GM19372 (cell line): ENCODE data around the gene RCN2.

Experiments
- ATAC-seq: cut with Tn5 transposase; IDR thresholded peaks from one replicate; pipeline ENCODE4 v1.9.1; 2021; ENCODE audit warnings: mild to moderate bottlenecking, low read depth, moderate library complexity; ENCODE audit not compliant: unreplicated experiment

Gene RCN2

DNA sequence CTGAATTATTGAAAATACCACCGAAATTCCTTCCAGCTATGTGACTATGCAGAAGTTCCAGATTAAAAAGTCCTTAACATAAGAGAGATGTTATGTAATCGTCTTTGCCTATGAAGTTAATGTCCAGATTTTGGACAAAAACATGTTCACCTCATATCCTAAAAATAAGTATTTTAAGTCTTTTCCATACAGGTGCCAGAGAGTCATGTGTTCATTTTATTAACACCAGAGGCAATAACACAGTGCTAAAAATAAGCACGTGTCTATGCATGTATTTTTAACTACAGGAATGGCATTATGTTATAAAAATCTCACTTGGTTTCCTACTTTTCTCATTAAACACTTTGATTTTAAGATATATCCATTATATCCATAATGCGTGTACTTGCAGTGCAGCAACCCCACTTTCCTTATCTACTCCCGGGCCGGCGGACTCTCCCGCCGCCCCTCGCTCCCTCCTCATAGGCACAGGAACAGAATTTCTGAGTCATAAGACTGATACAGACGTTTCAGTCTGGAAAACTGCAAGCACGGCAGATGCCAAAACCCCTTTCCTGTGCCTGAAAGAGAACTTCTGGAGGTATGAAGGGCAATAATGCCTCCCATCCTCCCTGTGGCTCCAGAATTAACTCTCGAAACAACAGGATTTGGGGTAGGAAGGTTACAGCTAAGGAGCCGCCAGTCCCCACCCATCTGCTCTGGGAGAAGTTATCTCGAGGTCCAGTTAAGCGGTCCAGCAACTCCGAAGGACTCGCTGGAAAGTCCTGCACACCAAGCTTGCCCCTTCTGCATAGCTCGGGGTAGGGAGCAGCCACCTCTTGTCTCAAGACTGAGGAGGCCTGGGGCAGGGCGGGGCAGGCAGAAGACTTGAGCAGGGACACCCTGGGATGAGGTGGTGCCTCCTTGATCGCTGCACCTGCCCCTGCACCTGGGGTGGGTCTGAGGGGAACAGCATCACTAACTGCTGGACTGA lies 41.1 kb downstream of the RCN2 start:
- no peak for ATAC-seq

DNA sequence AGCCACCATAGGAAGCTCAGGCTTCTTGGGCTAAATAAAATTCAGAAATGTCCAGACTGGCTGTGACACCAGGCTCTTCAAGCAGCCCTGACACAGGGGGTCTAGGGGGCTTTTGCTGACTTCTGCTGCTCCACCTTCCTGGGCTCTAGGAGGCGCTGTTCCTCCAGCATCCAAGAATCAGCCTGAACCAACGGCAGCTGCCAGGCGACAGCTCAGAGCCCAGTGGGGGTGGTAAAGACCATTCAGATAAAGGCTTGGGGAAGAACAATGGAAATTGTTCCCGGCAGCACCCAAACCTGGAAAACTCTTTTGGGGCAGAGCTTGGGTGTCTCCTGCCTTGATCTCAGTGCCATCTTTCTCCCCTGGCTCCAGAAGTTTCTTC lies 41.8 kb downstream of the RCN2 start:
- ATAC-seq = no peak

DNA sequence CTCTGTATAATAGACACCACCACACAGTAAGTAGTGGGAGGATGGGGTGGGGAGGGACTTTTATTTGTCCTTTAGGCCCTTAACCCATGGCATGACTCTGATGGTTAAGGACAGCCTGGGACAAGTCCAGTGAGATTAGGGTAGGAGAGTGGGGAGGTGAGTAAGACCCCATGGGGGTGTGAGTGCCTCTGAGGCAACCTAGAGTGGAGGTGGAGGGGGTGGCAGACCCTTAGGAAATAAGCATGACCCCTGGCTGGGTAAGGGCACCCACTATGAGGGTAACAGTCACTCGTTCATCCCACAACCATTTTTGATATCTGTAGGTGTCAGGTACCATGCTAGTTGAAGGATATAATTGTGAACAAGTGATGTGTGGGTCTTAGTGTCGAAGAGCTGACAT lies 42.4 kb downstream of the RCN2 start:
- no peak for ATAC-seq

DNA sequence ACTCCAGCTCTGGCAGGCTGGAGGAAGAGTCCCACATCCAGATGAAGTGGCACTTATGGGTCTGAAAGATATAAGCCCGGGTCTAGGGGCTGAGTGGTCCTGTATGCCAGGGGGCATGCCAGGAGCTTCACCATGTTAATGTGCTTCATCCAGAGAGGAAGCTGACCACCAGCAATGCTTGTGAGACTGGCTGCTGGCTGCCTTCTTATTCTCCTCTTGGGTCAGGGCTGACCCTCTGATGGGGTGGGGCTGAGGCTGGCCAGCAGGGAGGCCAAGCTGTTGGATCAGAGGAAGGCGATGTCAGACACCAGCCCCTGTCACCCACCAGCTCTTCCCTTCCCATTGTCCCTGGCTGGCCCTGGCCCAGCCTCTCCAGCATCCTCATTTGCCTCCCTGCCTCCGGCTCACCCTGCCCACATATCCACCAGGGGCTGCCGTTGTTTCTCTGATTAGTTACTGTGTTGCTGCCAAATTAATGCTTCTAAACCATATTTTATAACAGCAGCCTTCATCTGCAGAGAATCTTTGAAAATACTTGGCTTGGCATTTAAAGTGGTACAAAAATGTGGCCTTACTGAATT lies 43.0 kb downstream of the RCN2 start:
- ATAC-seq = no peak

DNA sequence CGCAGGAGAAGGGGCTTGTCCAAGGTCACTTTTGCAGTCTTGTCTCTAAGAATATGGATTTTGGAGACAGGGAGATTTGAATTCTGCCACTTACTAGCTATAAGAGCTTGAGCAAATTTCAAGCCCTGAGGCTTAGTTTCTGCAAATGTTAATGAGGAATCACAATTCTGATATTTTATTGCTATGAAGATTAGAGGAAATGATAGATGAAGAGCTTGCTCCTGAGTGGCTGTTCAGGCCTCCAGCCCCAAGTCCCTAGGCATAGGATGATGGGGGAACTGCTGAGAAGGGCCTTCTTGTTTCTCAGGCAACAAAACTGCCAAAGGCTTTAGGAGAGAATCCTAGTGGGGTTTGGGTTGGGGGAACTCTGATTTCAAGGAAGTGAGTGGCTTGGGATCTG lies 44.6 kb downstream of the RCN2 start:
- ATAC-seq = no peak

DNA sequence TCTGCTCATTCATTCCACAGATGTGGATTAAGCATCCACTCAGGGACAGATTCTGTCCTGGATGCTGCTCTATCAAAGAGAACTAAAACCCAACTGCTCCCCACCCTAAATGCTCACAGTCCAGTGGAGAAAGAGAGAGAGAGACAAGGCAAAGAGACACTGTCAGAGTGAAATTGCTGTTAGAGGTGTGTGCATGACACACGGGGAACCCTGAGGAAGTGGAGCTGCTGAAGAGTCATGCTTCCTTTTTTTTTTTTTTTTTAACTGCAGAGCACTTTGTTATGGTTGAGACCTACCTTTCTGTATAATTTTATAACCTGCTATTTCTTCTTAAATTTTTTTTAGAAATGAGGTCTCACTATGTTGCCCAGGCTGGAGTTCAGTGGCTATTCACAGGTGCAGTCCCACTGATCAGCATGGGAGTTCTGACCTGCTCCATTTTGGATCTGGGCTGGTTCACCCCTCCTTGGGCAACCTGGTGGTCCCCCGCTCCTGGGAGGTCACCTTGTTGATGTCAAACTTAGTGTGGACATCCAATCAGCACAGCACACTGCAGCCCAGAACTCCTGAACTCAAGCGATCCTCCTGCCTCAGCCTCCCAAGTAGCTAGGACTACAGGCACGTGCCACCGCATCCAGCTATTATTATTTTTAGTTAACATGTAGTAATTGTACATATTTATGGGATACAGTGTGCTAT lies 45.2 kb downstream of the RCN2 start:
- no peak for ATAC-seq

DNA sequence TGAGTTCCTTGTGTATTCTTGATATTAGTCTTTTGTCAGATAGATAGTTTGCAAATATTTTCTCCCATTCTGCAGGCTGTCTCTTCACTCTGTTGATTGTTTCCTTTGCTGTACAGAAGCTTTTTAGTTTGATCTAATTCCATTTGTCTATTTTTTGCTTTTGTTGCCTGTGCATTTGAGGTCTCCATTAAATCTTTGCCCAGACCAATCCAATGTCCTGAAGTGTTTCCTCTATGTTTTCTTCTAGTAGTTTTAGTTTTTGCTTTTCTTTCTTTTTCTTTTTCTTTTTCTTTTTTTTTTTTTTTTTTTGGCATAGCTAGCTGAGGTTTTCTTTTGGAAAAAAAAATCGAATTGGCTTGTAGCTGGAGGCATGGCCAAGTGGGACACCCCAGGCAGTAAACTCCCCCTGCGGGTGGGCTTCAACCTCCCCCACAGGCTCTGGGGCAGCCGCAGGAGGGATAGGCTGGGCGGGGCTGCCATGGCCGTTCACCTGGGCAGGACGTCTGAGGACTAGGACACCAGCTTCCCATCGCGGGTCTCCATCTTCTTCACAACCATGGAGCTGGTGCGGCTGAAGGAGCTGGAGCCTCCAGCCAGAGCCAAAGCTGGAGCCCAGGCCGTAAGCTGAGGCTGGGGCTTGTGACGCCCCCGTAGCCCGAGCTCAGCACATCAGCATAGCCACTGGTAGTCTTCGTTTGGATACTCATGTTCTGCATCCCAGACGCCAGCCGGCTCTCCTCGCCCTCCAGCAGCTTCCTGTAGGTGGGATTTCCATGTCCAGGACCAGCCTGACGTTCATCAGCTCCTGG lies 47.2 kb downstream of the RCN2 start:
- no peak for ATAC-seq

DNA sequence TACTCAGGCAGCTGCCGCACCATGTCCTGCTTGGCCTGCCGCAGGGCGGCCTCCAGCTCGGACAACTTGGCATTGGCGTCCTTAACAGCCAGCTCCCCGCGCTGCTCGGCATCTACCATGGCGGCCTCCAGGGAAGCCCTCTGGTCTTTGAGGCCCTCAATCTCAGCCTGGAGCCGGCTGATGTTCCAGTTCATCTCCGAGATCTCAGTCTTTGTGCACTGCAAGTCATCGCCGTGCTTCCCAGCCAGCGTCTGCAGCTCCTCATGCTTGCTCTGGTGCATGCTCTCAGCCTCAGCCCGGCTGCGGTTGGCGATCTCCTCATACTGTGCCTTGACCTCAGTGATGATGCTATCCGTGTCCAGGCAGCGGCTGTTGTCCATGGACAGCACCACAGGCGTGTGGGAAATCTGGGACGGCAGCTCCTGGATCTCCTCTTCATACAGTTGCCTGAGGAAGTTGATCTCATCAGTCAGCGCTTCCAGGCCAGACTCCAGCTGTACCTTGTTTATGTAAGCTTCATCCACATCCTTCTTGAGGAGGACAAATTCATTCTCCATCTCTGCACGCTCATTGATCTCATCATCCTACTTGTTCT lies 47.9 kb downstream of the RCN2 start:
- ATAC-seq = no peak

DNA sequence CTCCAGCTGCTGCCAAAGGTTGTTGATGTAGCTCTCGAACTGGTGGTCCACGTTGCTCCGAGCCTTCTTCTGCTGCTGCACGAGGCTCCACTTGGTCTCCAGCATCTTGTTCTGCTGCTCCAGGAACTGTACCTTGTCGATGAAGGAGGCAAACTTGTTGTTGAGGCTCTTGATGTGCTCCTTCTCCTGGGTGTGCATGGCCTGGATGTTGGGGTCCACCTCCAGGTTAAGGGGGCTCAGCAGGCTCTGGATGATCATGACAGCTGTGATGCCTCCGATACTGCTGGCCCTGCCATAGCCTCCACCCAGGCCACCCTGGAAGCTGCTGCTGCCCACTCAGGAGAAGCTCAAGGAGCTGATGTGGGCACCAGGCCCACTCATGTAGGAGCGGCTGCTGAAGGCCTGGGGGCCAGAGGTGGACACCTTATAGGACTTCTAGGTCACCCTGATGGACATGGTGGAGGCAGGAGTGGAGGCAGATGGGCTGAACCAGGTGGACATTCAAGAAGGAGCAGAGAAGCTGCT lies 48.5 kb downstream of the RCN2 start:
- no peak for ATAC-seq

DNA sequence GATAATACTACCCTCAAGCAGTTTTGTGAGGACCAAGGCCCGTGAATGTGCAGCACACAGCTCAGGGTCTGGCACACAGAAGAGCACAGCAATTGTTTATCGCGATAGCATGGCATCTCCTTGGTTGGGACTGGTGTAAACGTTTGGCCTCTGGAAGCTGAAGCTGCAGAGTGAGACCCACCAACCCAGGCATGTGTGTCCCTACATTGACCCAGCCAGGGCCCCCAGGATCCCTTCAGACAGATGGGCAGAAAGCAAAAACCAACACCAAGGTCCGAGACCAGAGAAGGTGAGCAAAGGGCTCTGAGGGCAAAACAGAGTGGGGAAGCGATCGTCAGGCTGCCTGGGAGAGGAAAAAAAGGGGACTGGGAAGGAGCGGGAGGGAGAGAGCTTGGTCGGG lies 50.8 kb downstream of the RCN2 start:
- no peak for ATAC-seq

DNA sequence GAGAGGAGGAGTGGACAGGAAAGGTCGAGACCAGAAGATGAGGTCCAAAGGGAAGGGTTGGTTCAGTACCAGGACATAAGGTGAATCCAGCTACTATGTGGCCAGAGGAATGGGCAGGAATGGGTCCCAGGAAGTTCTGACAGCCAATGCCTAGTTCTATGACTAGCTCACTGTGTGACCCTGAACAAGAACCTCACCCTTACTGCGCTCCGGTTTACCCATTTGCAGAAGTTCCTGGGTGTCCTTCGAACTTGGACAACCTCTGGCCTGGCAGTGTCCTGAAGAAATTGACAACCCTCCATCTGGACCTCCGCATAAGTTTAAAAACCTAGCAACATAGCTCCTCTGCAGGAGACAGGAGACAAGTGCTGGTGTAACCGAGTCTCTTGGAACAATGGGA lies 51.2 kb downstream of the RCN2 start:
- ATAC-seq = no peak

DNA sequence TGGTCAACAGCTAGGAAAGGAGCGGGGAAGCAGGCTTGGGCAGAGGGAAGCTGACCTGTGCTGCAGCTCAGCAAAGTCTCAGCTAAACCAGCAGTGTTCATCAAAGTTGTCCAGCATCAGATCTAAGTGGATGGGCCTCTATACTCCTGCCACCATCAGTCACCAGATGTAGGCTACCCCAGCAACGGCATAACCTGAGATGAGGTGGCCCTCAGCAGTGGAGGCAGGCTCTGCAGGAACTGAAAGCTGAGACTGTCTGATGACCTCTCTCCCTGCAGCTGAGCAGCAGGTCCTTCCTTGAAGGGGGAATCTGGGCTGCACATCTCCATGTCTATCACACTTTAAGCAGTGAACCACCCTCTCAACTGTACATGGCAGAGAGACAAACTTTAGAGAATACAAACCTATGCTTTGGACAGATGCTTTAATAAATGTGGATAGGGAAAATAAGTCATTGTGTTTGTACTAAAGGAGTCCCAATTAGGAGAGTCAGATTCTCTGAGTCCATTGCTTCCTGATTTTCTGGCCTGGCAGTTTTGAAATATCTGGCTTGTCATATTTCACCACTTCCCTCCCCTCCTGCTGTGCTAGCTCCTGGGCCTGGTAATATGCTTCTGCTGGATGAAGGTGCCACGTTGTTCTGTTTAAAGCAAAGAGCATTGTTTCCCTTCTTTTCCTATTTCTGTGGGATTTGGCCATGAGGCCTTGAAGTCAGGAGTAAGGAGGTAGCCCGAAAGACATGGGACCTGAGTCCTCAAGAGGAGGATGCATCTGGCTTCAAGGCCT lies 52.2 kb downstream of the RCN2 start:
- ATAC-seq = no peak

DNA sequence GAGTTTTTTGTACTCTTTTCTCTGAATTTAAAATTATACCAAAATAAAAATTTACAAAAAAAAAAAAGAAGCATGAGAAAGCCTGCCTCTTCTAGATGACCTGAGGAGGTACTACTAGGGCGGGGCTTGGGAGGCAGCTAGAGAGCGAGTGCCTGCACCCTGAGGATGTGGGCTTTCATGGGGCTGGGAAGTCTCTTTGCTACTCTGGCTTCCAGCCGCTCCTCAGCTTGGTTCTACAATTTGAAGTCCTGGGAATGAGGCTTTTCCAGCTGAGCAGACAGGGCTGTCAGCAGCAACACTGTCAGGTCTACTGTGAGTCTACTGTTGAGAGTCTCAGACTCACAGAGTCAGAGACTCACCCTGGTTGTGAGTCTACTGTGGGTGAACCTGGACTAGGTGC lies 55.2 kb downstream of the RCN2 start:
- no peak for ATAC-seq

DNA sequence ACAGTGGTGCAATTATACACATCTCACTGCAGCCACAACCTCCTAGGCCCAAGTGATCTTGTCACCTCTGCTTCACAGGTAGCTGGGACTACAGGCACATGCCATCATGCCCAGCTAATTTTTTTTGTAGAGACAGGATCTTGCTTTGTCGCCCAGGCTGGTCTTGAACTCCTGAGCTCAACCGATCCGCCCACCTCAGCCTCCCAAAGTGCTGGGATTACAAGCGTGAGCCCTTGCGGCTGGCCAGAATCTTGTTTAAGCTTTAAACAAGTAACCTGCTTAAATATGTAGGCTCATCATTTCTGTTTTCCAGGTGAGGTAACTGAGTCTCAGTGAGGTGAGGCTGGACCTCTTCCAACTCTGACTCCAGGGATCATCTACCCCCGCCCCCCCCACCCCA lies 55.7 kb downstream of the RCN2 start:
- ATAC-seq = no peak

DNA sequence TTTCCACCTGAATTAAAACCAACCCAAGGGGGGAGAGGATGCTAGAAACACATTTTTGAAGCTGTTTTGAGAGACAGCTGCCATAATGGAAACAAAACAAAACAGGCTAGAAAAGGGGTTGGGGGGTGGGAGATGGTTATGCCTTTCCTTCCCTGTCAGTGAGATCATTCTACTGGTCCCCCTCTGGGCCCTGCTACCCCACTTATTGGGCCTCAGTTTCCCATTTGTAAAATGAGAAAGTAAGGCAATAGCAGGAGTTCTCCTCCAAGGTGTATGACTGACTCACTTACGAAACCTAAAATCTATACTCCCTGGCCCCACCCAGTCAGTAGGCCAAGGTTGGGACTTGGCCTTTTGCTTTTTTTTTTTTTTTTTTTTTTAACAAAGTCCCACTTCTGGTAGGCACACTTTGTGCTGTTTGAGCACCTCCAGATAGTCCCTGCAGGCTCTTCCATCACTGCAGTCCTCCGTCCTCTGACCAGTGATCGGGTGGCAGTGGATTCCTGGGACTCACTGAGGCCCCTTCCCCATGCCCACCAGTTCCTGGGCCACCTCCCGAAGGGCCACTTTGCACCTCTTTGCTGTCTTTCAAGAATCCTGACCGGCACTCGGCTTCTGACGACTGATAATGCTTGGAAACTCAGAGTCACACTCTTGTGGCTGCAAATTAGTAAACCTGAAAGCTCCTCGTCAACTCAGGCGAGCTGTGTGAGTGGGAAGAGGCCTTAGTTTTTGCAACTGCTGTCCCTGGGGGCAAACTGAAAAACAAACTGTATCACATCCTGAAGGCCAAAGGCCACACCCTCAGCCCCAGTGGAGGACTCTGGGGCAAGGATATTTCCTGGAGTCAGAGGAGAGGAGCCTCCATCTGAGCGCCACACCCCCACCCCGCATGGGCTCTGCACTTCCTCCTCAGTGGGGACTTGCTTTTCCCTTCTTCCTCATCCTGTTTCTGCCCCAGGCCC lies 56.6 kb downstream of the RCN2 start:
- ATAC-seq = peak; percentile 75

DNA sequence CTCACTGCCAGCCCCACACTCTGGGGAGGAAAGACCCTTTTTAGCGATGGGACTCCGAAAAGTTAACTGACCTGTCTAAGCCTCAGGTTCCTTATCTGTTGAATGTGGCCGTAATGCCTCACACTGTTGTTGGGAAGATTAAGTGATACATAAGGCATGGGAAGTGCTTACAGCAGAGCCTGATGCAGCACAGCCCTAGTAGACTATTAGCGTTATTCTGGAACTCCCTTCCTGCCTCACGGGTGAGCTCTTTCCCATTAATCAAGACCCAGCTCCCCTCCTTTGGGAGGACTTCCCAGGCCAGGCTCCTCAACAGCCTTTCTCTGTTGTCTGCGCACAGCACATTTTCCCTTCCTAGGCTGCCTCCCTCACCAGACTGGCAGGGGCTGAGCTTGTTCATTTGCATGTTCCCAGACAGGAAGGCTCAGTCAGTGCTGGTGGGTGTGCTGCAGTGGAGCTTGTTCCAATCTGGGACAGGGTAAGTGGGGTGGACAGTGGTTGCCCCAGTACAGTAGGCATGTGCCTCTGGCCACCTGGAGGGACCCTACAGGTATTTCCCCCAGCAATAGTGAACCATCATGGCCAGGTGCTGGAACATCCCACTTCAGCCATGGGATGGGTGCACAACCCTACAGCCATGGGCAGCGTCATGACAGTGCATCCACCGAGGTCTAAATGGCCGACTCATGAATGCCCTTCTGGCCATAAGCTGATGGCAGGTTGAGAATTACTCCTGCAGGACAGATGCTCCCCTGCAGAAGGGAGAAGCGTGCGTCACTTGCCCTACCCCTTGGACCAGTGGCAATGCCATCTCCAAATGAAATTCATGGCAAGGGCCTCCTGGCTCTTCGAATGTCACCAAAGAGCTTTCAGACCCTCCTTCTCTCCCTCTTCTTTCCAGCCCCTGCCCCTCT lies 57.6 kb downstream of the RCN2 start:
- ATAC-seq = no peak

DNA sequence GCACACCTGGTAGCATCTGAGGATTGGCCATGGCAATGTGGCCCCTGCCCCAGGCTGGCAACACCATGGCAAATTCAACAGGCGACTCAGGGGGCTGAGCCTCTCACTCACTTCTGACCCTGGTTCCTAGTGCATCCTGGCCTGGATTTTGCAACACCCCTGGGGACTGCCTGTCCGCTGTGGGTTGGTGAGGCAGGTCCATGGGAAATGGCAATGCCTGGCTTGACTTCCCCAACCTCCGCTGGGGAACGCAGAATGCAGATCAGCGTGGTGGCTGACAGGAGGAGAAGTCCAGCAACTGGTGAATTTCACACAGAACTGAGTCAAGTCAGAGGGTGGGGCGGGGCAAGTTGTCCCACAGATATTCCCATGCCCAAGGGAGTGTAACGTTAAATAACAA lies 59.5 kb downstream of the RCN2 start:
- no peak for ATAC-seq
